ENCODE data around the gene ATF7.

Gene ATF7

DNA sequence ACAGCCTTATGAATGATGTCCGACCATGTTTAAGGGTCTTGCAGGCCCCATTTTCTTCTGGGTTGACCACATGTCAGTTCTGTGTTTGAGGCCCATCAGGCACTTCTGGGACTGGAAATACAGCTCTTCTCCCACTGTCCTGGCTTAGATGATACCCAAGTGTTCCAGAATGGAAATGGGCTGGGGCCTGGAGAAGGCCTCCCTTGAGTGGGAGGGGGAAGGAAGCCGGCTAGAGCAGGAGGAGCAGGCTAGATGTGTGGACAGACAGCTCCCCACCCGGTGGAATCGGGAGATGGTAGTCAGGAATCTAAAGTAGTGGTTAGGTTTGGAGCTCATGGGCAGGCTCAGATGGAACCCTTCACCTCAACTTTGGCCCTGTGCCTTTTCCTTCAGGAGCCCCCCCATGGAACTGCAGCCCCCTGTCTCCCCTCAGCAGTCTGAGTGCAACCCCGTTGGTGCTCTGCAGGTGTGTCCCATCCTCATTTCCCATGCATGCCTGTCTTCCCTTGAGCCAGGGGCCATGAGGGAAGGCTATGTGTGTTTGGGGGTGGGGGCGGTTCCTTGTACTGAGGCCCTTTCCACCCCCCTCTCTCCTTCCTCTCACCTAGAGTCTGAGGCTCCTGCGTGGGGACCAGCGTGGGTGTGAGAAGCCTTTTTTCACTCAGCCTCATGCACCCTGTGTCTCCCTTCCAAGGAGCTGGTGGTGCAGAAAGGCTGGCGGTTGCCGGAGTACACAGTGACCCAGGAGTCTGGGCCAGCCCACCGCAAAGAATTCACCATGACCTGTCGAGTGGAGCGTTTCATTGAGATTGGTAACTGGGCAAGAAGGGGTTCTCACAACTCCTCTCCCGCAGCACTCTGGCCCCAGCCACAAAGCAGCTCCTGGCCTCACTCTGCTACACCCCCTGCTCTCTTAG, 121.9 kb downstream of the ATF7 start:
- no peak for DNase-seq (ENCODE audit: extremely low read depth, low read depth)
- TF ChIP-seq, protein P1, sequence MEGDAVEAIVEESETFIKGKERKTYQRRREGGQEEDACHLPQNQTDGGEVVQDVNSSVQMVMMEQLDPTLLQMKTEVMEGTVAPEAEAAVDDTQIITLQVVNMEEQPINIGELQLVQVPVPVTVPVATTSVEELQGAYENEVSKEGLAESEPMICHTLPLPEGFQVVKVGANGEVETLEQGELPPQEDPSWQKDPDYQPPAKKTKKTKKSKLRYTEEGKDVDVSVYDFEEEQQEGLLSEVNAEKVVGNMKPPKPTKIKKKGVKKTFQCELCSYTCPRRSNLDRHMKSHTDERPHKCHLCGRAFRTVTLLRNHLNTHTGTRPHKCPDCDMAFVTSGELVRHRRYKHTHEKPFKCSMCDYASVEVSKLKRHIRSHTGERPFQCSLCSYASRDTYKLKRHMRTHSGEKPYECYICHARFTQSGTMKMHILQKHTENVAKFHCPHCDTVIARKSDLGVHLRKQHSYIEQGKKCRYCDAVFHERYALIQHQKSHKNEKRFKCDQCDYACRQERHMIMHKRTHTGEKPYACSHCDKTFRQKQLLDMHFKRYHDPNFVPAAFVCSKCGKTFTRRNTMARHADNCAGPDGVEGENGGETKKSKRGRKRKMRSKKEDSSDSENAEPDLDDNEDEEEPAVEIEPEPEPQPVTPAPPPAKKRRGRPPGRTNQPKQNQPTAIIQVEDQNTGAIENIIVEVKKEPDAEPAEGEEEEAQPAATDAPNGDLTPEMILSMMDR (IDR thresholded peaks at IDR 0.05; ENCODE audit: low read depth, low read length): no peak

DNA sequence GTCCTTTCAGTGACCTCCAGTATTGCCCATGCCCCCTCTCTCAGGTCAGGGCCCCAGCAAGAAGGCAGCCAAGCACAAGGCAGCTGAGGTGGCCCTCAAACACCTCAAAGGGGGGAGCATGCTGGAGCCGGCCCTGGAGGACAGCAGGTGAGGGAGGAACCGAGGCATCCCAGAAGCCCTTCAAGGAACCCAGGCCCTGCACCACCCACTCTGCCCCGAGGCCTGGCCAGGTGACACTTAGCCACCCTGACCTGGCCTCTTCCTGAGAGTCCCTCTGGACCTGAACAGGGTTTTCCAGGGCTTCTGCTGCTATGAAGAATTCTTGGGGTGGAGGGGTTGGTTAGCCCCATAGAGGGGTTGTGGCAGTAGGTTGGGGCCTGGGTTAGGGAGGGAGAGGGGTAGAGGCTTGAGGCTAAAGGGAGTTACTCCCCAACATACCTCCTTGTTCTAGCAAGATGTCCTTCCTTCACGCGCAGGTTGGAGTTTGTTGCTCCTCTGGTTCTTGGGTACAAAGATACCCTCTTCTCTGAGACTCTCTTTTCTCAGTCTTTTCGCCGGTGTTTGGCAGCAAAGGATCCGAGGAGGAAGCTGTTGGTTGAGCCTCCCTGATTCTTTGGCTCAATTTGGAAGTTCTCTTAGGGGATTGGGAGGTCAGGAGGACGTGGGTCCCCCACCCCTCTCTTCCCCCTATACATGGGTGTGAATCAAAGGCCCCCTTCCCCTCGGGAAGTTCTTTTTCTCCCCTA, 123.0 kb downstream of the ATF7 start:
- TF ChIP-seq, protein P1 (IDR thresholded peaks at IDR 0.05; ENCODE audit: low read depth, low read length): no peak

DNA sequence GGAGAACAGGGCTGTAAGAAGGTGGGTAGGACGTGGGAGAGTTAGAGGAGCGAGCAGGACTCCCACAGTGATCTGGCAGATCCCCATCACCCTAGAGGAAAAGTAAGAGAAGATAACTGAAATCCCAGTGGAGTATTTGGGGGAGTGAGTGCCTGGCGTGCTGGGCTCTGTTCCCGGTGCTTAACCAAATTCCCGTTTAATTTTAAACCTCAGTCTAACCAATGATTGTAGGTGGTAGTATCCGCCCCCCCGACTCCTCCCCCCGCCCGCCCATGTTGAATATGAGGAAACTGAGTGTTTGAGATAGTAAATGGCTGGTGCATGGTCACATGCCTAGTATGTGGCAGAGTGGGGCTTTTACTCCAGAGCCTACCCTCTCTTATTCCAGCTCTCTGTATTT, 123.9 kb downstream of the ATF7 start:
- TF ChIP-seq, protein P1 (IDR thresholded peaks at IDR 0.05; ENCODE audit: low read depth, low read length): no peak
- DNase-seq (ENCODE audit: extremely low read depth, low read depth): no peak

More for the DNA sequence above, 123.0 kb downstream of the ATF7 start:
- no peak for DNase-seq (ENCODE audit: extremely low read depth, low read depth)

DNA sequence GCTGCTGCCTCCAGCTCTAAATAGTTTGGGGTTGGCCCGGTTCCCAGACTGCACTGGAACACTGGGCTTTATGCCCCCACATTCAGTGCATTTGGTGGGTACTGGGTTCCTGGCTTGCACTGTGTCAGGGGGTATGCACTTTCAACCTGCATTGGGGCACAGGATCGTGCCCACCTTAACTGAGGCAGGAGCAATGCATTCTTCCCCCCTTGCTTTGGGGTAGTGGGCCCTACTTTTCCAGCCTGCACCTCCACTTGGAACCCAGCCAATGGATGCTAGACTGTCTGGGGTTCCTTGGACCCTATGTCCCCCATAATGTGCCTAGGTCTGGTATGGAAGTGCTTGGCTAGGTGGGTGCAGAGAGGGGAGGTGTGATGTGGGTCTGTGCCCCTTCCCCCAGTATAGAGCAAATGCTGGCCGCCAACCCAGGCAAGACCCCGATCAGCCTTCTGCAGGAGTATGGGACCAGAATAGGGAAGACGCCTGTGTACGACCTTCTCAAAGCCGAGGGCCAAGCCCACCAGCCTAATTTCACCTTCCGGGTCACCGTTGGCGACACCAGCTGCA, 124.5 kb downstream of the ATF7 start:
- DNase-seq (ENCODE audit: extremely low read depth, low read depth): no peak
- TF ChIP-seq, protein P1 (IDR thresholded peaks at IDR 0.05; ENCODE audit: low read depth, low read length): no peak

DNA sequence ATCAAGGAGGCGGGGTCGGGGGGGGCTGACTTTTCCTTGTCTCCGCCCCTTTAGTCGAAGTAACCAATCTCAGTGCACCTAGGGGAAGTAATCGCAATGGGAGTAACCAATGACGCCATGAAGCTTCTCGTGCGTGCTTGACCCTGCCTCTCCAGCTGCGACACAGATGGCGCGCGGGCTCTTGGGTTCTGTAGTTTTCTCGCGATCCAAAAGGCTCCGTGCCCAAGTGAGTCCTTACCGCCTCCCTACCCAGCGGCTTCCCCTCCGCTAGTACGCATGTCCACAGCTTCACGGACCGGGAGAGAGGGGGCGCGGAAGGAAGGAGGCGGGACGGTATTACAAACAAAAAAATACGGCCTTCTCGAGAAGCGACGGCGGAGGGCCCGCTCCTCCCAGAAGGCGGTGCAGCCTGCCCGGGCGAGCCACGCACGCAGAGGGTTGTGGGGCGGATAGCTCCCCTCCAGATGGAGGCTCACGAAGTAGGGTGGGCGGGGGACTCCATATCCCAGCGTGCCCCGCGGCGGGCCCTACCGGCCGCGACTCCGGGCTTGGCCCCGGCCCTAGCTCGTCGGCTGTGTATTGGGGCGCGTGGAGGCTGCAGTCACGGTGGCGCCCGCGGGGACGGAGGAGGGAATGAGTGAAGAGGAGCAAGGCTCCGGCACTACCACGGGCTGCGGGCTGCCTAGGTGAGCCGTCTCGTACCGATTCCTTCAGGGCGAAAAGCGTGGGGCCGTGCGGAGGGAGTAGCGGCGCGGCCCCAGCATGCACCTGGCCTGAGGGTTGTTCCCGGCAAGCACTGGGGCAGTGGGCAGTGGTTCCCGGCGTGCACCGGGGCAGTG, 125.2 kb downstream of the ATF7 start, which contains the start of gene TARBP2:
TSS of gene TARBP2 (plus strand) at position 508 of the 839 bp plus-strand sequence. CDS start at position 634, 126 bp downstream.
- TF ChIP-seq, protein P1 (IDR thresholded peaks at IDR 0.05; ENCODE audit: low read depth, low read length): no peak
- DNase-seq (ENCODE audit: extremely low read depth, low read depth): peak; percentile 99

DNA sequence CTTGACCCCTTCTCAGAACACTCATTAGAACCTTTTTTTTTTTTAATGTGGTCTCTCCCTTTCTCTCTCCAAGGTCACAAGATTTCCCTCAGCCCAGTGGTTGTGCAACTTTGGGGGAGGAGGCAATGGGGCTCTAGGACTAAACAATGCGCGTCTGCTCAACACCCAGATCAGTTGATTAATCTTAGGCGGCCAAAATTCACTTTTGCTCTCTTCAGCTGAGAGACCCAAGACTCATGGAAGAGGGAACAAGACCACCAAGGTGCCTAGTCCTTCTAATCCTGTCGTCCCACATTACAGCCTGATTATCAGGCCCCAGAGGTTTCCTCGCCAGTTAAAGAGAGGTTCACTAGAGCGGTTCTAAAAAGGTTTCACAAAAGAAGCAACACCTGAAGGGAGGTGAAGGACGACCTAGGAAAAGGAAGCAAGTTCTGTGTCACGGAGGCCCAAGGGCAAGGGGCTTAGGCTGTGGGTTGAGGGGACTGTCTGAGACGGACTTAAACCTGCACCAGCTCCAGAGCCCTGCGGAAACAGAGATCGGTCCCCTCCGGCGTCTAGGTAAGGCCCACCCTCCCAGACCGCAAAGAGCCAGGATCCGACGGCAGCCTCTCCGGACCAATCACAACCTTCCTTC, 125.9 kb downstream of the ATF7 start:
- TF ChIP-seq, protein P1 (IDR thresholded peaks at IDR 0.05; ENCODE audit: low read depth, low read length): no peak
- DNase-seq (ENCODE audit: extremely low read depth, low read depth): peak; percentile 59

All from AG09319 (cell line).